GM06990 (cell line): ENCODE results near the gene NHS.

Source experiments
- DNase-seq: peaks from one replicate; pipeline ENCODE4 v3.0.0-alpha.2; 2011; ENCODE audit not compliant: insufficient read length; ENCODE audit errors: extremely low read depth
- H3K27me3 ChIP-seq: replicated peaks from 2 replicates; pipeline ENCODE4 v1.6.0; 2011; ENCODE audit warnings: low read length; ENCODE audit not compliant: control insufficient read depth, insufficient read depth
- H3K36me3 ChIP-seq: 2 replicates; pipeline ENCODE4 v1.5.1; 2011; ENCODE audit warnings: low read length; ENCODE audit not compliant: control insufficient read depth, insufficient read depth
- H3K4me3 ChIP-seq: replicated peaks from 2 replicates; pipeline ENCODE4 v1.5.1; 2011; ENCODE audit warnings: low read depth, mild to moderate bottlenecking, control low read depth, low read length
- TF ChIP-seq, protein P1 (sequence below): IDR thresholded peaks from 2 replicates; pipeline ENCODE4 v1.5.1; 2011; ENCODE audit warnings: low read length, control low read depth, mild to moderate bottlenecking, inconsistent platforms; ENCODE audit not compliant: insufficient read depth, poor library complexity, severe bottlenecking

NHS gene

GRCh38 chrX:17405225-17405969 is 30.4 kb downstream of the NHS start:
- no peak for DNase-seq
- TF ChIP-seq, protein P1, sequence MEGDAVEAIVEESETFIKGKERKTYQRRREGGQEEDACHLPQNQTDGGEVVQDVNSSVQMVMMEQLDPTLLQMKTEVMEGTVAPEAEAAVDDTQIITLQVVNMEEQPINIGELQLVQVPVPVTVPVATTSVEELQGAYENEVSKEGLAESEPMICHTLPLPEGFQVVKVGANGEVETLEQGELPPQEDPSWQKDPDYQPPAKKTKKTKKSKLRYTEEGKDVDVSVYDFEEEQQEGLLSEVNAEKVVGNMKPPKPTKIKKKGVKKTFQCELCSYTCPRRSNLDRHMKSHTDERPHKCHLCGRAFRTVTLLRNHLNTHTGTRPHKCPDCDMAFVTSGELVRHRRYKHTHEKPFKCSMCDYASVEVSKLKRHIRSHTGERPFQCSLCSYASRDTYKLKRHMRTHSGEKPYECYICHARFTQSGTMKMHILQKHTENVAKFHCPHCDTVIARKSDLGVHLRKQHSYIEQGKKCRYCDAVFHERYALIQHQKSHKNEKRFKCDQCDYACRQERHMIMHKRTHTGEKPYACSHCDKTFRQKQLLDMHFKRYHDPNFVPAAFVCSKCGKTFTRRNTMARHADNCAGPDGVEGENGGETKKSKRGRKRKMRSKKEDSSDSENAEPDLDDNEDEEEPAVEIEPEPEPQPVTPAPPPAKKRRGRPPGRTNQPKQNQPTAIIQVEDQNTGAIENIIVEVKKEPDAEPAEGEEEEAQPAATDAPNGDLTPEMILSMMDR = no peak
- no peaks in the 10 kb centered on the region; the same call in 1 of the 2 replicates for H3K27me3 ChIP-seq
- H3K36me3 ChIP-seq = no peaks in the 10 kb centered on the region
- no peak overlapping the region for H3K4me3 ChIP-seq

DNA sequence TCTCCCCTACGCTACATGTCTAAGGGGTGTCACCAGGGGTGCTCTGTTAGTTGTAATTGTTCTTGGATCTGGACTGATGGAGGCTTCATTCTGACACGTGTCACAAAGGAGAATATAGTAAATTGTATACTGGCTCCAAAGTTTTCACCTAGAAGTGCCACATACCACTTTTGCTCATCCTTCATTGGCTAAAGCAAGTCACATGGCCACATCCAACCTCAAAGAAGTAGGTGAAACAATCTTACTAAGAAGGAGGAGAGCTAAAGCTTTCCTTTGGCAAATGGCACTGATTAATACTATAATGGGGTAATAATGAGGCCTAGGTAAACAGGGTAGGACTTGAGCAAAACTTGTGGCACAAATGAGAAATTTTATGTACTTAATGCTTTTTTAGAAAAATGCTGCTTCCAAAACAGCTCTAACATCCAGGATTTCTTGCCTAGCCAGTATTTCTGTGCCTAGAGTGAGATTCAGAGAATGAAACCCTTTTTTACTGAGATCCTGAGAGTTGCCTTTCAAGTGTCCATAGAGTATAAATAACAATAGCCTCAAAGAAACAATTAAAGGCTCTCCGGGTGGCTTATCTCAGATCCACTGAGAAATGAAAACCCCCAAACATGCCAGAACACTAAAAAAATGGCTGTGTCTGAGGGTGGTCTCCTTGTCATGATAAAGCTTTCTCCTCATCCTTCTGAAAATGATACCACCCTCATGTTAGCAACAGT is 34.7 kb downstream of the NHS start:
- Histone ChIP-seq H3K4me3 (no peak overlapping the region), H3K27me3 (no peaks in the 10 kb centered on the region; the same call in 1 of the 2 replicates), H3K36me3 (no peaks in the 10 kb centered on the region)
- TF ChIP-seq, protein P1 = no peak
- no peak for DNase-seq

DNA sequence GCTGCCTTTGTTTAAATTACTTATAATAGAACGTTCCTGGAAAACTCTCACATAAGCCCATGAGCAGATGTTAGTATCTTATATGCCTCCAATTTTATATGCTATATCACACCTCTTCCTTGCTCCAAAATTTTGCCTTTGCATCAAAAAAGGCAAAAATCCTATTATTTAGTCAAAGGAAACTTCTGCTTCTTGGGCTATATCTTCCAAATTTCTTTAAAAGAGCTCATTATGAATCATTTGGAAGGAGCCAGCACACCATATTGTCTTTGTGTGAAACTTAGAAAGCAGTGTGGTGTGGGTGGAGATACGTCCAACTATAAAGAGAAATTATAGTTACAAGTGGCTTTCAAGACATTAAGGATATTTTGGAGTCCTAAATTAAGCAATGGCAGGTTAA is 35.7 kb downstream of the NHS start:
- no peaks in the 10 kb centered on the region for H3K36me3 ChIP-seq
- no peaks in the 10 kb centered on the region; the same call in 1 of the 2 replicates for H3K27me3 ChIP-seq
- DNase-seq = no peak
- TF ChIP-seq, protein P1 = no peak
- no peak overlapping the region for H3K4me3 ChIP-seq

DNA sequence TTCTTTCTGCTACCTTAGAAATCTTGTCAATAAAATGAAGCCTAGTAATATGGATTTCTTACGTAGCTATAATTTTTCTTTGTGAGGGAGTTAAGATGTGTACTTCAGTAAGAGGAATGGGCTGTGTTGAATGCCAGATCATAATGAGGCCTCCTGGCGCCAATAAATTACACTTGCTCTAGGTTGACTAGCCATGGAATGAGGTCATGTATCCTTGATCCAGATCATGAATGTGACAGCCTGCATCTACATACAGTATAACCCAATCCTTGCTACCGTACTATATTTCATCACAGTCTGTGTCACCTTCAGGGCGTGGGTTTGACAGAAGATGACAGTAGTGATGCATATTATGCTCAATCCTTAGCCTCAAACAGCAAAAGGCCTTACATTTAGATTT is 36.2 kb downstream of the NHS start:
- no peaks in the 10 kb centered on the region for H3K36me3 ChIP-seq
- DNase-seq = no peak
- TF ChIP-seq, protein P1 = no peak
- no peak overlapping the region for H3K4me3 ChIP-seq
- no peaks in the 10 kb centered on the region; the same call in 1 of the 2 replicates for H3K27me3 ChIP-seq

DNA sequence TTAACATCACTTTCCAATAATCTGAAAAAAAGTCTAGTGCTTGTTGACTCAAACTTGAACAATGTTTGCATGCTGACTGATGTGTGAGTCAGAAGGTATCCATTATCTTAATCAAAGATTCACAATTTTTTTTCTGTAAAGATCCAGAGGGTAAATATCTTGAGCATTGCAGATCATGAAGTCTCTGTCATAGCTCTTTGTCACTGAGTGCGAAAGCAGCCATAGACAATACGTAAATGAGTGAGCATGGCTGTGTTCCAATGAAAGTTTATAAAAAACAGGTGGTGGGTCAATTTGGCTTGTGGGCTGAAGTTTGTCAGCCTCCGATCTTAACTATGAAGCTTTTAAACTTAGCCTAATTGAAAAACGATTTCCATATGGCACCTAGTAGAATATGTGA is 37.7 kb downstream of the NHS start:
- TF ChIP-seq, protein P1 = no peak

More for the DNA sequence above, 37.7 kb downstream of the NHS start:
- Histone ChIP-seq H3K27me3 (no peaks in the 10 kb centered on the region; the same call in 1 of the 2 replicates), H3K4me3 (no peak overlapping the region), H3K36me3 (no peaks in the 10 kb centered on the region)
- no peak for DNase-seq
